NB4 (cell line): ENCODE results near the gene ACOT6.
"Not testable (repeated sequence)": the region's sequence is repeated elsewhere in the genome, so short reads cannot be mapped to it uniquely, and the experiment has no call there.

Experiments
- DNase-seq: peaks from one replicate; pipeline ENCODE4 v3.0.0; 2010; ENCODE audit warnings: low read depth
- H3K4me3 ChIP-seq: one replicate; pipeline ENCODE4 v1.5.1; 2011; ENCODE audit warnings: mild to moderate bottlenecking, low read depth, low read length, moderate library complexity
- MAX ChIP-seq: IDR thresholded peaks from 2 replicates; pipeline ENCODE4 v1.6.1; 2011; ENCODE audit warnings: low read depth, low read length
- MYC ChIP-seq: IDR thresholded peaks from 2 replicates; pipeline ENCODE4 v1.6.1; 2011; ENCODE audit warnings: low read depth, low read length
- POLR2A ChIP-seq: IDR thresholded peaks from 2 replicates; pipeline ENCODE4 v1.6.1; 2011; ENCODE audit warnings: mild to moderate bottlenecking; ENCODE audit not compliant: insufficient read length; ENCODE audit errors: extremely low read depth
- TF ChIP-seq, protein P1 (sequence below): IDR thresholded peaks from one replicate; pipeline ENCODE4 v1.5.1; 2012; ENCODE audit warnings: low read depth, low read length

ACOT6 gene

GRCh38 chr14:73634011-73634833 lies 21.9 kb downstream of the ACOT6 start:
- no peak for DNase-seq
- TF ChIP-seq, protein P1, sequence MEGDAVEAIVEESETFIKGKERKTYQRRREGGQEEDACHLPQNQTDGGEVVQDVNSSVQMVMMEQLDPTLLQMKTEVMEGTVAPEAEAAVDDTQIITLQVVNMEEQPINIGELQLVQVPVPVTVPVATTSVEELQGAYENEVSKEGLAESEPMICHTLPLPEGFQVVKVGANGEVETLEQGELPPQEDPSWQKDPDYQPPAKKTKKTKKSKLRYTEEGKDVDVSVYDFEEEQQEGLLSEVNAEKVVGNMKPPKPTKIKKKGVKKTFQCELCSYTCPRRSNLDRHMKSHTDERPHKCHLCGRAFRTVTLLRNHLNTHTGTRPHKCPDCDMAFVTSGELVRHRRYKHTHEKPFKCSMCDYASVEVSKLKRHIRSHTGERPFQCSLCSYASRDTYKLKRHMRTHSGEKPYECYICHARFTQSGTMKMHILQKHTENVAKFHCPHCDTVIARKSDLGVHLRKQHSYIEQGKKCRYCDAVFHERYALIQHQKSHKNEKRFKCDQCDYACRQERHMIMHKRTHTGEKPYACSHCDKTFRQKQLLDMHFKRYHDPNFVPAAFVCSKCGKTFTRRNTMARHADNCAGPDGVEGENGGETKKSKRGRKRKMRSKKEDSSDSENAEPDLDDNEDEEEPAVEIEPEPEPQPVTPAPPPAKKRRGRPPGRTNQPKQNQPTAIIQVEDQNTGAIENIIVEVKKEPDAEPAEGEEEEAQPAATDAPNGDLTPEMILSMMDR, result no peak
- no peak overlapping the region for H3K4me3 ChIP-seq

DNA sequence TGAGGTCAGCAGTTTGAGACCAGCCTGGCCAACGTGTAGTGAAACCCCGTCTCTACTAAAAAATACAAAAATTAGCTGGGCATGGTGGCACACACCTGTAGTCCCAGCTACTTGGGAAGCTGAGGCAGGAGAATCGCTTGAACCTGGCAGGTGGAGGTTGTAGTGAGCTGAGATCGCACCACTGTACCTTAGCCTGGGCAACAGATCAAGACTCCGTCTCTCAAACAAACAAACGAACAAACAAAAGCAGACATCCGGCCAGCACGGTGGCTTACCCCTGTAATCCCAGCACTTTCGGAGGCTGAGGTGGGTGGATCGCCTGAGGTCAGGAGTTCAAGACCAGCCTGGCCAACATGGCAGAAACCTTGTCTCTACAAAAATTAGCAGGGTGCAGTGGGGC lies 24.0 kb downstream of the ACOT6 start:
- H3K4me3 ChIP-seq, DNase-seq: not testable (repeated sequence)

- TF ChIP-seq MAX, result no peak
- TF ChIP-seq, protein P1, result no peak
- TF ChIP-seq POLR2A, result no peak
- TF ChIP-seq MYC, result no peak
- no peak for DNase-seq
- no peak overlapping the region for H3K4me3 ChIP-seq
Observed at GRCh38 chr14:73637830-73638229, 25.5 kb downstream of the ACOT6 start.

DNA sequence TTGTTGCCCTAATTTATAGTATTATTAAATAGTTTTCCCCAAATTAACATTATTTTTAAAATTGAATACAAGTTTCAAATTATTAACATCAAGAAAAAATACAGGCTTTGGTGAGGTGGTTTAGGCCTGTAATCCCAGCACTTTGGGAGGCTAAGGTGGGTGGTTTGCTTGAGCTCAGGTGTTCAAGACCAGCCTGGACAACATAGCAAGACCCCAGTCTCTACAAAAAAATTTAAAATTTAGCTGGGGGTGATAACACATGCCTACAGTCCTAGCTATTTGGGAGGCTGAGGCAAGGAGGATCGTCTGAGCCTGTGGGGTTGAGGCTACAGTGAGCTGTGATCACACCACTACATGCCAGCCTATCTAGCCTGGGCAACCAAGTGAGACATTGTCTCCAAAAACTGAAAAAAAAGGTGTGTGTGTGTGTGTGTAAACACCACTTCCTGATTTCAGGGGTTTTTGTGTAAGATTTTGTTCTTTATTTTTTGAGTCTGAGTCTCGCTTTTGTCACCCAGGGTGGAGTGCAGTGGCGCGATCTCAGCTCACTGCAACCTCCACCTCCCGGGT lies 28.6 kb downstream of the ACOT6 start:
- H3K4me3 ChIP-seq, result no peak overlapping the region

DNA sequence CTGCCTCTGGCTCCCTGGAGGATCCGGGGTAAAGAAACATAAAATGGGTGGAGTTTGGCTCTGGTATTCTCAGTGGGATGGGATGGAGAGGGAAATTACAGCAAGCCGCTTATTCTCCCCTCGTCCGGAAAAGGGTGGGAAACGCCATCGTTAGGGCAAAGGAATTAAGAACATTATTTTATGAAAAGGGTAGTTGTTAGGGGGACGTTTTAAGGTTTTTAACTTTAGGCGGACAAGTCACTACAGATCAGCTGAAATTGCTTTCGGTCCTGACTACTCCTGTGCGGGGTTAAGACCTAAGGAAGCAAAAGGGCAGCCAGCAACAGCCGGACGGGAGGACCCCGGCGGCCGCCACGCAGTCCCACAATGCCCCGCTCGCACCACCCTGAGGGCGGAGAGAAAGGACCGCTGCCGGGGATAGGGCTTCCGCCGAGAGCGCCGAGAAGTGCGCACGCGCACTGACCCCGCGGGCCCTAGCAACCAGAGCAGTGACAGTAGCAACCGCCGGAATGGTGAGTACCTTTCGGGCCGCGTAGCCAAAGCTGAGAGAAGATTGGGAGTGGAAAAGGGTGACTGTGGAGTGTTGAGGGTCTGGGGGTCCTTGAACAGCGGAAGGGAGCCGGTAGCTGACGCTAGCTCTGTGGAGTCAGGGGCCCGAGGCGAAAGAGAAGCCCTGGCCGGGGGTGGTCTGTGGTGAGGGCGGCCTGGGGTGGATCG lies 32.4 kb downstream of the ACOT6 start, which contains the start of gene DNAL1:
DNAL1 (plus strand) TSS at position 456 of the 717 bp plus-strand sequence; CDS start at position 510, 54 bp downstream.
- peak within 1 kb of the TSS; percentile 89 for H3K4me3 ChIP-seq
- peak; percentile 91 for DNase-seq
- peak; percentile 56 for TF ChIP-seq MYC
- TF ChIP-seq POLR2A, result peak; percentile 86
- TF ChIP-seq, protein P1, result no peak
- TF ChIP-seq MAX, result peak; percentile 37; the same call in 1 of the 2 replicates

More for the DNA sequence above, 28.6 kb downstream of the ACOT6 start:
- TF ChIP-seq MAX (no peak), POLR2A (no peak), MYC (no peak)
- TF ChIP-seq, protein P1, result no peak
- DNase-seq, result no peak

- TF ChIP-seq, protein P1, result no peak
- TF ChIP-seq MAX, result no peak
- TF ChIP-seq POLR2A, result no peak
- TF ChIP-seq MYC, result no peak
- peak overlapping the region; percentile 89 for H3K4me3 ChIP-seq
- DNase-seq, result no peak
Observed at GRCh38 chr14:73645248-73645610, 32.9 kb downstream of the ACOT6 start.
